ENCODE data around the gene MBNL1. TPM values are rescaled to one million over a fixed set of nuclear protein-coding genes. Genes with fewer than 3 reads are reported as not detected.
"Not testable (repeated sequence)": the region's sequence is repeated elsewhere in the genome, so short reads cannot be mapped to it uniquely, and the experiment has no call there.

MBNL1 gene
- total and polyA plus RNA-seq, 5 experiments from 2014 or later, result 298 to 423 (median 370) TPM

DNA sequence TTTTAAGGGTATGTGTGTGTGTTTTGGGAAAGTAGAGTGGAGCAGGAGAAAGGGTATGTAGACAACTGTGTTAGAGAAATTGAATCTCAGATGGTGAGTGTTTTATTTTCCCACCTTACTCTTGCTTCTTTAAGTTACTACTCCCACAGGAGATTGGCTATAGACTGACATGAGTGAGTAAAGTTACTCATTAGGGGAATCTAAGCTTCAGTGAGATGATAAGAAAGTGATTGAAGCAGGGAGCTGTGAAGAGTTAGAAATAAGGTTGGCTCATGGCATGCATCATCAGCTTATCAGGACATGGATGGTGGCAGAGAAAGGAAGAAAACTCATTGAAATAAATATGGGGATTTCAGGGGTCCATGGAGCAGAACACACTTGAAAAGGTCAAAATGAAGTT is 88.9 kb downstream of the MBNL1 start:
- POLR2A ChIA-PET, result no interaction called here
- H3K27ac Mint-ChIP-seq, result peak overlapping the region in 9 of 10 donors; percentile 47 to 84 (median 72)
- peak overlapping the region in 6 of 10 donors; percentile 8 to 52 (median 29) for H3K4me3 Mint-ChIP-seq

DNA sequence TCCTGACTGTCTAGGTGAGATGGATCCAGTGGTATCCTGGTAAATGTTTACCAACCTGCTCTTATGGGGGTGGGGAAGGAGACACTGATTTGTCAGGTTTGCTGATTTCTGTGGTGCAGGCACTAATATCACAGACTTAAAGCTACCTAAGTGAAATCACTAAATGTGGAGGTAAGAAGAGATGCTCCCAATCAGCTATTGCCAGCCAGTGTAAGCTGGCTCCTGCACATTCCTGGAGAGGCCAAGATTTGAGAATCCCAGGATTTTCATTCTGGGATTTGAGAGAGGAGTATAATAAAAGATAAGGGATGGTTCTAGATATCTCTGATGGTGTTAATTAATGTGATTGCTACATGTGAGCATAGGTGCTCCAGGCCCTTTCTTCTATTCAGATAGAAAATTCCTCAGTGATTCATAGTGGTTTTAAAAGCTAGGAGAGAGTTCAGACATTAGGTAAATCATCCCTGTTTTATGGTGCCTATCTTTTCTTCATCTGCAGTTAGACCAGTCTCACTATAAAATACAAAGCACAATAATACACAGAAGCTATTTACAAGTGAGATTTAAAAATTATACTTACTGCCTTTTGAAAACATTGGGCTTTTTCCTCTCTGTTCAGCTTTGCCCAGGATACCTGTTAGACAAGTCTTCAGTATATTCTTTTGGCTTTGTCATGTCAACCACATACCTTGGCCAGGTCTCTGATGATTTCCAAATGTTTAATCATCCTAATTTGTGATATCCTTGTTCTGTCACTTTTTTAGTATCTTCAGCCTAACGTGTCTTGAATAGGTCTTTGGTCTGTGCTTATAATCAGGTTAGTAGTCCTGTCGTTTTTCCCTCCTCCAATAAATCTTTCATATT is 90.9 kb downstream of the MBNL1 start:
- no peak for ATAC-seq
- no peaks in the 10 kb centered on the region for H3K27me3 Mint-ChIP-seq
- H3K4me3 Mint-ChIP-seq, result peak overlapping the region in 5 of 10 donors; percentile 0 to 44 (median 17)
- H3K36me3 Mint-ChIP-seq, result peaks cover 12 to 76% (median 25%) of the 10 kb centered on the region in 3 donors
- peaks cover 0 to 2% (median 0%) of the 10 kb centered on the region in 9 donors for H3K9me3 Mint-ChIP-seq
- POLR2A ChIA-PET, result no interaction called here
- peaks cover 29 to 86% (median 77%) of the 10 kb centered on the region in 4 donors for H3K4me1 Mint-ChIP-seq
- H3K27ac Mint-ChIP-seq, result peak overlapping the region in 9 of 10 donors; percentile 16 to 89 (median 66)
- no peak for DNase-seq

More for the DNA sequence above, 88.9 kb downstream of the MBNL1 start:
- Mint-ChIP-seq H3K4me1 (peaks cover 32 to 89% (median 78%) of the 10 kb centered on the region in 4 donors), H3K27me3 (no peaks in the 10 kb centered on the region), H3K36me3 (peaks cover 4 to 74% (median 21%) of the 10 kb centered on the region in 3 donors), H3K9me3 (no peaks in the 10 kb centered on the region)
- DNase-seq (no peak), ATAC-seq (no peak)

DNA sequence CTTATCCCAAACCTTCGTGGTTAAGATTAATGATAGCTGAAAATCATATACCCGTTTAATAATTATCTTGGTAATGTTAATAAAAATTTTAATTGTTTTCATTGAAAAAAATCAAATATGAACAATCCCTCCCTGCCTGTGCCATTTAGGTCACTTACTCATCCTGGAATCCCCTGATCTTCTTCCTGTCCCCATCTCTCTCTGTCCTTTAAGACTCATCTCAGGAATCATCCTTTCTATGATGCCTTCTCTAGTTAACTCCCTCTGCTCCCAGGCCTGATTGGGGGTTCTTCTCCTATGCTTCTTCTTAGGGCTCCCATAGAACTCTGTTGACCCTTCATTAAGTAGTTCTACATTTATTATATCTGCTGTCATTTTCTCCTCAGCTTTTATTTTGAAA is 91.6 kb downstream of the MBNL1 start:
- peaks cover 29 to 83% (median 73%) of the 10 kb centered on the region in 4 donors for H3K4me1 Mint-ChIP-seq
- ATAC-seq (no peak), DNase-seq (no peak)
- peak overlapping the region in 3 of 10 donors; percentile 17 to 53 (median 28) for H3K4me3 Mint-ChIP-seq
- H3K27me3 Mint-ChIP-seq, result no peaks in the 10 kb centered on the region
- POLR2A ChIA-PET, result no interaction called here
- peak overlapping the region in 9 of 10 donors; percentile 16 to 86 (median 63) for H3K27ac Mint-ChIP-seq
- peaks cover 17 to 76% (median 29%) of the 10 kb centered on the region in 3 donors for H3K36me3 Mint-ChIP-seq
- peaks cover 0 to 4% (median 0%) of the 10 kb centered on the region in 9 donors for H3K9me3 Mint-ChIP-seq

- Mint-ChIP-seq H3K36me3 (peaks cover 17 to 77% (median 32%) of the 10 kb centered on the region in 3 donors), H3K4me1 (peaks cover 27 to 78% (median 68%) of the 10 kb centered on the region in 4 donors), H3K9me3 (peaks cover 0 to 4% (median 0%) of the 10 kb centered on the region in 9 donors), H3K4me3 (peak overlapping the region in 6 of 10 donors; percentile 2 to 34 (median 20)), H3K27me3 (no peaks in the 10 kb centered on the region), H3K27ac (peak overlapping the region in 9 of 10 donors; percentile 10 to 88 (median 67))
- DNase-seq, result no peak
- ATAC-seq, result no peak
- POLR2A ChIA-PET, result no interaction called here
These were observed 92.2 kb downstream of the MBNL1 start for GRCh38 chr3:152360966-152361365.

- DNase-seq (no peak), ATAC-seq (no peak)
- POLR2A ChIA-PET, result no interaction called here
- Mint-ChIP-seq H3K9me3 (peaks cover 0 to 7% (median 0%) of the 10 kb centered on the region in 9 donors), H3K4me1 (peaks cover 28 to 74% (median 59%) of the 10 kb centered on the region in 4 donors), H3K27me3 (no peaks in the 10 kb centered on the region), H3K4me3 (peak overlapping the region in 4 of 10 donors; percentile 2 to 20 (median 12)), H3K27ac (peak overlapping the region in 9 of 10 donors; percentile 33 to 76 (median 63)), H3K36me3 (peaks cover 22 to 74% (median 38%) of the 10 kb centered on the region in 3 donors)
These were observed 93.4 kb downstream of the MBNL1 start for GRCh38 chr3:152362086-152362485.

- no peak for DNase-seq
- Mint-ChIP-seq H3K27me3 (no peaks in the 10 kb centered on the region), H3K4me1 (peaks cover 38 to 77% (median 67%) of the 10 kb centered on the region in 4 donors), H3K9me3 (peaks cover 0 to 14% (median 2%) of the 10 kb centered on the region in 9 donors), H3K36me3 (peaks cover 27 to 86% (median 56%) of the 10 kb centered on the region in 3 donors), H3K27ac (peak overlapping the region in 9 of 10 donors; percentile 26 to 79 (median 60)), H3K4me3 (peak overlapping the region in 1 of 10 donors; percentile 60)
- ATAC-seq, result no peak
- POLR2A ChIA-PET, result interaction anchor here (0.6 kb wide), 1 partner anchor 60 kb away, joined by 4 read pairs; no protein-coding TSS in a partner anchor
These were observed 95.5 kb downstream of the MBNL1 start for GRCh38 chr3:152364237-152364636.

- no peak for ATAC-seq
- Mint-ChIP-seq H3K4me1 (peaks cover 39 to 77% (median 67%) of the 10 kb centered on the region in 4 donors), H3K36me3 (peaks cover 27 to 86% (median 64%) of the 10 kb centered on the region in 3 donors), H3K27ac (peak overlapping the region in 5 of 10 donors; percentile 57 to 79 (median 73)), H3K9me3 (peaks cover 0 to 14% (median 2%) of the 10 kb centered on the region in 9 donors), H3K4me3 (peak overlapping the region in 1 of 10 donors; percentile 30), H3K27me3 (no peaks in the 10 kb centered on the region)
- DNase-seq, result no peak
- POLR2A ChIA-PET, result no interaction called here
These were observed 96.4 kb downstream of the MBNL1 start for GRCh38 chr3:152365126-152365525.

- Mint-ChIP-seq H3K9me3 (peaks cover 0 to 14% (median 2%) of the 10 kb centered on the region in 9 donors), H3K4me1 (peaks cover 45 to 82% (median 71%) of the 10 kb centered on the region in 4 donors), H3K27me3 (no peaks in the 10 kb centered on the region), H3K27ac (peak overlapping the region in 4 of 10 donors; percentile 4 to 79 (median 19)), H3K36me3 (peaks cover 23 to 90% (median 71%) of the 10 kb centered on the region in 3 donors), H3K4me3 (peak overlapping the region in 1 of 10 donors; percentile 18)
- POLR2A ChIA-PET, result interaction anchor here (0.7 kb wide), 1 partner anchor 66 kb away, joined by 3 read pairs; no protein-coding TSS in a partner anchor
- DNase-seq (no peak), ATAC-seq (peak in 1 of 2 donors; percentile 20)
These were observed 97.3 kb downstream of the MBNL1 start for GRCh38 chr3:152365766-152366593.

- peaks cover 46 to 82% (median 70%) of the 10 kb centered on the region in 4 donors for H3K4me1 Mint-ChIP-seq
- H3K4me3 Mint-ChIP-seq, result peak overlapping the region in 8 of 10 donors; percentile 11 to 77 (median 38)
- H3K36me3 Mint-ChIP-seq, result peaks cover 29 to 90% (median 77%) of the 10 kb centered on the region in 3 donors
- H3K9me3 Mint-ChIP-seq, result peaks cover 0 to 19% (median 6%) of the 10 kb centered on the region in 9 donors
- DNase-seq, POLR2A ChIA-PET, H3K27me3 Mint-ChIP-seq, ATAC-seq: not testable (repeated sequence)
- peak overlapping the region in 7 of 10 donors; percentile 20 to 79 (median 64) for H3K27ac Mint-ChIP-seq
These were observed 98.5 kb downstream of the MBNL1 start for GRCh38 chr3:152367192-152367591.

DNA sequence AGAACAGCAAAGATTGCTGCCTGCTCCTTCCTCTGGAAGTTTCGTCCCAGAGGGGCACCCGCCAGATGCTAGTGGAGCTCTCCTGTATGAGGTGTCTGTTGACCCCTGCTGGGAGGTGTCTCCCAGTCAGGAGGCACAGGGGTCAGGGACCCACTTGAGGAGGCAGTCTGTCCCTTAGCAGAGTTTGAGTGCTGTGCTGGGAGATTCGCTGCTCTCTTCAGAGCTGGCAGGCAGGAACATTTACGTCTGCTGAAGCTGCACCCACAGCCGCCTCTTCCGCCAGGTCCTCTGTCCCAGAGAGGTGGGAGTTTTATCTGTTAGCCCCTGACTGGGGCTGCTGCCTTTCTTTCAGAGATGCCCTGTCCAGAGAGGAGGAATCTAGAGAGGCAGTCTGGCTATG is 103.9 kb downstream of the MBNL1 start:
- not testable (repeated sequence) for DNase-seq

GRCh38 chr3:152373379-152373778 is 104.7 kb downstream of the MBNL1 start:
- Mint-ChIP-seq H3K36me3 (peaks cover 11 to 81% (median 56%) of the 10 kb centered on the region in 3 donors), H3K4me3 (peak overlapping the region in 7 of 10 donors; percentile 19 to 56 (median 43)), H3K27ac (peak overlapping the region in 9 of 10 donors; percentile 6 to 92 (median 77)), H3K27me3 (no peaks in the 10 kb centered on the region), H3K4me1 (peaks cover 52 to 94% (median 79%) of the 10 kb centered on the region in 4 donors), H3K9me3 (peaks cover 0 to 13% (median 0%) of the 10 kb centered on the region in 9 donors)
- DNase-seq, result no peak
- POLR2A ChIA-PET, result interaction anchor here (0.7 to 1.1 kb wide), 3 partner anchors 10 to 129 kb away, joined by 3 to 5 read pairs (median 5); no protein-coding TSS in a partner anchor
- ATAC-seq, result peak; percentile 52 to 54

More for the DNA sequence above, 103.9 kb downstream of the MBNL1 start:
- peak overlapping the region in 8 of 10 donors; percentile 6 to 77 (median 44) for H3K4me3 Mint-ChIP-seq
- H3K4me1 Mint-ChIP-seq, result peaks cover 56 to 94% (median 83%) of the 10 kb centered on the region in 4 donors
- H3K27ac Mint-ChIP-seq, result peak overlapping the region in 9 of 10 donors; percentile 20 to 92 (median 74)
- peaks cover 0 to 13% (median 0%) of the 10 kb centered on the region in 9 donors for H3K9me3 Mint-ChIP-seq
- peaks cover 12 to 84% (median 59%) of the 10 kb centered on the region in 3 donors for H3K36me3 Mint-ChIP-seq
- ATAC-seq, H3K27me3 Mint-ChIP-seq: not testable (repeated sequence)
- POLR2A ChIA-PET, result interaction anchor here (0.7 to 1.3 kb wide), 4 partner anchors 10 to 128 kb away, joined by 3 to 5 read pairs (median 4); no protein-coding TSS in a partner anchor

All from naive thymus-derived CD8-positive, alpha-beta T cell (primary cell).